Activated T-cell treated with anti-CD3 and anti-CD28 coated beads for 24 hours (primary cell): ENCODE measurements around the gene SLC17A1.

ENCODE experiments used
- DNase-seq: peaks from one replicate; pipeline ENCODE4 v3.0.0-alpha.2; 2020; ENCODE audit warnings: low read depth

Gene SLC17A1

GRCh38 chr6:25832670-25833069, 818 bp upstream of the SLC17A1 start:
- DNase-seq = no peak

GRCh38 chr6:25832307-25832662, 433 bp upstream of the SLC17A1 start:
- no peak for DNase-seq

- no peak for DNase-seq
Measured at GRCh38 chr6:25830458-25830857, 1.4 kb downstream of the SLC17A1 start.

GRCh38 chr6:25829375-25829774, 2.5 kb downstream of the SLC17A1 start:
- no peak for DNase-seq

GRCh38 chr6:25821341-25821740, 10.5 kb downstream of the SLC17A1 start:
- DNase-seq = no peak

GRCh38 chr6:25816252-25816651, 15.6 kb downstream of the SLC17A1 start:
- DNase-seq = no peak

- no peak for DNase-seq
Measured at GRCh38 chr6:25815194-25815593, 16.7 kb downstream of the SLC17A1 start.

- DNase-seq = no peak
Measured at GRCh38 chr6:25804804-25805203, 27.0 kb downstream of the SLC17A1 start.

GRCh38 chr6:25801436-25801835, 30.4 kb downstream of the SLC17A1 start:
- no peak for DNase-seq

- DNase-seq = no peak
Measured at GRCh38 chr6:25794784-25795183, 37.1 kb downstream of the SLC17A1 start.

- no peak for DNase-seq
Measured at GRCh38 chr6:25793970-25794369, 37.9 kb downstream of the SLC17A1 start.

- no peak for DNase-seq
Measured at GRCh38 chr6:25792016-25792415, 39.8 kb downstream of the SLC17A1 start.

GRCh38 chr6:25789475-25789874, 42.4 kb downstream of the SLC17A1 start:
- DNase-seq = no peak

- peak; percentile 26 for DNase-seq
Measured at GRCh38 chr6:25788305-25788922, 43.4 kb downstream of the SLC17A1 start.

GRCh38 chr6:25787428-25787827, 44.4 kb downstream of the SLC17A1 start:
- DNase-seq = no peak

- DNase-seq = no peak
Measured at GRCh38 chr6:25781134-25781533, 50.7 kb downstream of the SLC17A1 start.

- no peak for DNase-seq
Measured at GRCh38 chr6:25777856-25778649, 53.8 kb downstream of the SLC17A1 start.

GRCh38 chr6:25777031-25777430, 54.8 kb downstream of the SLC17A1 start:
- no peak for DNase-seq

GRCh38 chr6:25774120-25774715, 57.6 kb downstream of the SLC17A1 start:
- DNase-seq = no peak

GRCh38 chr6:25769983-25770382, 61.9 kb downstream of the SLC17A1 start:
- DNase-seq = no peak

- DNase-seq = no peak
Measured at GRCh38 chr6:25768566-25768965, 63.3 kb downstream of the SLC17A1 start.

- DNase-seq = no peak
Measured at GRCh38 chr6:25764611-25765010, 67.2 kb downstream of the SLC17A1 start.

- no peak for DNase-seq
Measured at GRCh38 chr6:25757936-25758642, 73.8 kb downstream of the SLC17A1 start.
